OCI-M1 (cell line): ENCODE results near the gene FBLN7.
A peak's percentile ranks its signal among the peaks of the same experiment; 100 is the strongest.

Experiments
- DNase-seq: peaks from one replicate; lab custom pipeline; 2025; lab: John Stamatoyannopoulos, UW

The FBLN7 gene

DNA sequence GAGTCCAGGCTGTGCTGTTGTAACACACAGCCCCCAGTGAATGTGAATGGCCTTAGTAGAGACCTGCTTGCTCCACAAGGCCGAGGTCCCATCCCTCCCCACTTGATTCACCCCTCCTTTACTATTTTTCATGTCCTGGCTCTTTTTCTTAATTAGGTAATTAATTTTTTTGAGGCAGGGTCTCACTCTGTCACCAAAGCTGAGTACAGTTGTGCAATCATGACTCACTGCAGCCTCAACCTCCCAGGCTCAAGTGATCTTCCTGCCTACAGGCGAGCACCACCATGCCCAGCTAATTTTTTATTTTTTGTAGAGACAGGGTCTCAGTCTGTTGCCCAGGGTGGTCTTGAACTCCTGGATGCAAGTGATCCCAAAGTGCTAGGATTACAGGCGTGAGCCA lies 19.3 kb downstream of the FBLN7 start:
- no peak for DNase-seq

DNA sequence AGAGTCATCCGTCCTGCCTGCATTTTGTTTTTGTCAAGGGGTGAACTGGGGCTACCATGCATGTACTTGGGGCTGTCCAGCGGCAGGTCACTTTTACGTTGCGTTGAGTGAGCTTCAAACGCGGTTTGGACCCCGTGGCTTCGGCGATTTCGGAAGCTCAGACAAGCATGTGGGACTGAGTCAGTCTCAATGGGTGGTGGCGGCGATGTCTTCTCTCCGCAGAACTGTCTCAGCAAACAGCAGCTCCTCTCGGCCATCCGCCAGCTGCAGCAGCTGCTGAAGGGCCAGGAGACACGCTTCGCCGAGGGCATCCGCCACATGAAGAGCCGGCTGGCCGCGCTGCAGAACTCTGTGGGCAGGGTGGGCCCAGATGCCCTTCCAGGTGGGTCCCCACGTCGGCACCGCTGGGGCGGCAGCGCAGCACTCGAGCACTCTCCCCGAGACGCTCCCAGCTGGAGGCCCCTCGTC lies 21.3 kb downstream of the FBLN7 start:
- DNase-seq: no peak

DNA sequence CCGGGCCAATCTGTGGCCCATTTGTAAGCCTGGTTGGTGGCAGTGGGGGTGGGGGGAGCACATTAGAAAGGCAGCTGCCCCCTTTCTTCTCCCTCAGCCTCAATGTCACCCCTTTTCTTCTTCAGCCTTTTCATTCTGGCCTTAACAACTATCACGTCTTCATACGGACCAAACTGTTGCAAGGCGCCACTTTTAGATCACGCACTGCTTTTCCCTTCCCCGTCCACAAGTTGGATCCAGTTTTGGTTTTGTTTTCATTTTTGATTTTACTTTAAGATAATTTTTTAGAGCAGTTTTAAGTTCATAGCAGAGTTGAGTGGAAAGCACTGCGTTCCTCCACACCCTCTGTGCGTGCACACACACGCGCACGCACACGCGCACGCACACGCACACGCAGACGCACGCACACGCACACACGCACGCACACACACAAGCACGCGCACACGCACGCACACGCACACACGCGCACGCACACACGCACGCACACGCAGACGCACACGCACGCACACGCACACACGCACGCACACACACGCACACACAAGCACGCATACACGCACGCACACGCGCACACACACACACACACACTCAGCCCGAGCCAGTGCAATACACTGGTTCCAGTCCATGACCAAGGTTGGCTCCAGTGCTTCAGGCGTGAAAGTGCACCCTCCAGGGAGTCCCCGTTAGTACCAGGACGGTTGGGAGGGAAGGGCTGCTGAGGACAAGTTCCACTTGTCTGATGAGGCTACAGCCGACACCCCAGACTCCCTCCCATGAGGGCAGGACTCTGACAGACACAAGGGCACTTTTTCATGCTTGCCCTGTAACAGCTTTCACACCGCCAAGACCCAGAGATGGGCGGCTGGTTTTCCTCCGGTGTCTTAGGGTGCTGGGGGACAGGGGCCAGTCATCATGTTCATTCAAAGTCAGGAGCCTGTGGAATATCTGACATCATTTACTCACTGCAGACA lies 22.4 kb downstream of the FBLN7 start:
- DNase-seq: no peak

DNA sequence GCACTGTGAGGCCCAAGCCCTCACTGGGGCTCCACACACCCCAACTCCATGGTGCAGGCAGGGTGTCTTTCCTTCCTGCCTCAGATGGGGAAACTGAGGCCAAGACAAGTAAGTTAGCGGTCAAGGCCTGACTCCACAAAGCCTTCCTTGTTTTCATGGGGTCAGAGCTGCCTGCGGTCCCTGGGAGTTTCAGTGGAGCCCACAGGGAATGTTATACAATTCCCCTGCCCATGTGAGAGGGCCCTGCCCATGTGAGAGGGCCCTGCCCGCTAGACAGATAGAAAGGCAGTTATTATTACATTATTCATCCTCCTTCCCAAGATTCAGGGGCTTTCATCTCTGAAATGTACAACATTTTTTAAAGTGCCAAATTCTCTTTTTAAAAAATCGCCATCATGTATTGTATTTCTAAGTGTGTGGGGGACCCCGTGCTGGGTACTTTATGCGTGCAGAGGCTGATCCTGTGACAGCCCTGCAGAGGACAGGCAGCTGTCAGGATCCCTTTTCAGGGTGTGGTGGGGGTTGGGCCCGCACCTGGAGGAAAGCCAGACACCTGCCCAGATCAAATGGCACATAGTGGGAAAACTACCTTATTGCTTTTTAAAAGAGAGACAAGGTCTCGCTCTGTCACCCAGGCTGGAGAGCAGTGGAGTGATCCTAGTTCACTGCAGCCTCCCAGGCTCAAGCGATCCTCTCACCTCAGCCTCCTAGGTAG lies 23.4 kb downstream of the FBLN7 start:
- no peak for DNase-seq

DNA sequence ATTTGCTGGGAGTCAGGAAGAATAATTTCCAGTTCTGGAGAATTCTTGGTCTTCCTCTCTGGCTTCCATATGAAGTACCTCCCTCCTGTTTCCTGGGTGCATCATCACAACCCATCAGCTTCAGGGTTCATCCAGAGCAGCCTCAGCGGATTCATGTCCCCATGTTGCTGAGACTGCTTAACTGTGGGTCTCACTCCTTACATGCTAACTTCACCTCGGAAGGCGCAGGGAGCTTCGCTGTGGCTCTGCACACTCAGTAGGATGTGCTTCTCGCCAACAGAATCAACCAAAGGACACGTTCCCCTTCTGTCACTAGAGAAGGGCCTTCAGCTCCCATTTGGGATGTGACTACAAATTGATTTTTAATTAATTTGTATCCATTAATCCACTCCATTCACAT lies 24.2 kb downstream of the FBLN7 start:
- no peak for DNase-seq

DNA sequence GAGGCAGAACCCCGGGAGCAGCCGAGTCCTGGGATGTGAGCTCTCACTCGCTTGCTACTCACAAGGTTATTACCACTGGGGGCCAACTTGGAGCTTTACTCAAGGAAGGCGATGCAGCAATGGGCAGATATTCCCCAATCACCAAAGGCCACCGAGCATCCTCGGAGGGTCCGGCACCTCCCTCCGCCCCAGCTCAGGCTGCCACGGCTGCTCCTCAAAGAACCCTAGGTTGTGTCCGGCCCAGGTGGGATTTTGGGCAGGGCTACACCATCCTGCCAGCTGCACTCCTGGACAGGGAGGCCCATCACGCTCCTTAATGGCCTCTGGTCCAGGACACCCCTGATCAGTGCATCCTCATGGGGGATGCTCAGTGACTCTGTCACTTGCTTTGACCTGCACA lies 24.8 kb downstream of the FBLN7 start:
- no peak for DNase-seq

DNA sequence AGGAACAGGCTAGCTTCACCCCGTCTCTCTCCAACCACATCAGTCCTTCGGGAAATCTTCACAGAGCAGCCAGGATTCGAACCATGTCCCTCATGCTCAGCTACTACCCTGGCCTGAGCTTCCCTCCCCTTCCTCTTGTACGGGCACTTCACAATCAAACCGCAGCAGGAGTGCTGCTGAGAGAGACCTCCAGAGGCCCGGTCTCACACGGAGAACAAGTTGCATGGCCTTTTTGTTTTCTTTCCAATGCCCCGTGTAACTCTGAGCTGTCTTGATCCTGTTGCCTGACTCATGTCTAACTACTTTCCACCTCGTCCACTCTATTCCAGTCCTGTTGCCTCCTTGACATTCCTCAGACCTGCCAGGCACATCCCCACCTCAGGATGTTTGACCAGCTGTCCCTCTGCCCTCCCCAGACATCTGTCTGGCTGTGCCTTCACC lies 25.4 kb downstream of the FBLN7 start:
- no peak for DNase-seq

DNA sequence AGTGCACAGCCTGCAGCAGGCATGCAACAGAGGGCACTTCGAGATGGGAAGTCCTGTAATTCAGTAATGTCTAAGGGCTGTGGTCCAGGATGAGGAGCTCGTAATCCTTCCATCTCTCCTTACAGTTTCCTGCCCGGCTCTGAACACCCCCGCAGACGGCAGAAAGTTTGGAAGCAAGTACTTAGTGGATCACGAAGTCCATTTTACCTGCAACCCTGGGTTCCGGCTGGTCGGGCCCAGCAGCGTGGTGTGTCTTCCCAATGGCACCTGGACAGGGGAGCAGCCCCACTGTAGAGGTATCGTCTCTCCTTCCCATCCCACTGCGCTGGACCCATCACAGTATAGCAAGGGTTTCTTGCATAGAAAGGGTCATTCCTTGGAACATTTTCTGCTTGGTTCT lies 26.7 kb downstream of the FBLN7 start:
- DNase-seq: no peak

DNA sequence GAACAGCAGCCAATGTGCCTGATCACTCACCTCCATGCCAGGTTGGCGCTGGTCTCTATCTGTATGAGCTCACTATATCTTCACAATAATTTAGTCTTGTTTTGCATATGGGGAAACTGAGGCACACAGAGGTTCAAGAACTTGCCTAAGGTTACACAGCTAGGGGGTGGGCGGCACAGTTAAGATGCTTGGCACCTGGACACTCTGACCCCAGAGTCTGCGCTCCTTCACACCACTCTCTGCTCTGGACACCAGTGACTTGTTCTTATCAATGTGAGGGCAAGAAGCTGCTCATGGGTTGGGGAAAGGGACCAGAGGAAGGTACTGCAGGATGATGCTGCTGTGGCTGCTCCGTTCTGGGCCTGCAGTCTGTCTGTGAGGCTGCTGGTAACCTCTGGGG lies 27.1 kb downstream of the FBLN7 start:
- DNase-seq: no peak

DNA sequence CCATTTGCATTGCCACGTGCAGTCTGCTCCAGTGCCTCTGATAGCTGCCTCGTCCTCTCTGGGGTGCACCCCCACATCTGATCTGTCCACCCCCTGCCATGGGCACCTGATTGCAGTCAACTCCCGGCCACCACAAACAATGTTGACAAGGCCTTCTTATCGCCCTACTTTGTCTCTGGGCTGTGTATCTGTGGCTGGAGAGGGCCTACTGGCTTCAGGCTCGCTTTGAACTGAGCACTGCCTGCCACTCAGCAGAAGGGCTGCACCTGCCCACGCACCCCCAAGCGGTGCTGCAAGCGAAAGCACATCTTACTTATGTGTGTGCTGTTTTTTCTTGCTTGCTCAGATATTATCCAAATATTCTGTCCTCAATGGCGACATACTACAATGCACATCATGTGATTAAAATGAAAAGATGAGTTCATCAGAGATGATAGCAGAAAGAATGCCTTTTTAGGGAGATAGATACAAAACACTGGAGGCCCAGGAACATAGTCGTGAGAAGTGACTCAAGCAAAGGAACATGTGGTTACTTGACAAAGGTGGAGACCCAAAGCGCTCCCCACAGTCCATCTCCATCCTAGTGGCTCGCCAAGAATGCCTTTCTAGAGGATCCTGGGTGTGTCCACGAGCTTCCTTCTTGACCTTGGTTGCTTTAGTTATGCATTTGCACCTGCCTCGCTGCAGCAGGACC lies 28.8 kb downstream of the FBLN7 start:
- DNase-seq: no peak

DNA sequence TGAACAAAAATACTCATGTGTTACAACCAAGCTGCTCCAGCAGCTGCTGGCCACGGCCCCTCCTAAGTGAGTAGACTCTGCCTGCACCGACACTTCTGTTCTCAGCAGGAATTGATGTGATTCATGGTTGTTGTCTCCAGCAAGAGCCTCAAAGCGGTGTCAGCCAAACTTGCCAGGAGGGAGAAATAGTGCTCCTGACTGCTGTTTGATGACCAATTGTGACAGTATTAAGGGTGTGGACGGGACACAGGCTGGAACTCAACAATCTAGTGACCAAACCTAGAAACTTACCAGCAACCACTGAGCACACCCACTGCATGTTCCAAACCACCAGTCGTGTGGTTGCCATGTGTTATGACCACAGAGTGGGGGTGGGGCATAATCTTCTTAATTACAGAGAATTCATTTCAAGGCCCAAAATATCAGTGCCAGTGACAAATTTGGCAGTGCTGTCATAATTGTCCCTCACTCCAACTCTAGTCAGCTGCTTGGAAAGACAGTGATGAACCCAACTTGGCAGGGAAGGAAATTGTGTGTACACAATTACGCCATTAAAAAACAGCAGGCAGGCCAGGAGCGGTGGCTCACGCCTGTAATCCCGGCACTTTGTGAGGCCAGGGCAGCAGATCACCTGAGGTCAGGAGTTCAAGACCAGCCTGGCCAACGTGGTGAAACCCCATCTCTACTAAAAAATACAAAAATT lies 30.4 kb downstream of the FBLN7 start:
- peak; percentile 23 for DNase-seq

DNA sequence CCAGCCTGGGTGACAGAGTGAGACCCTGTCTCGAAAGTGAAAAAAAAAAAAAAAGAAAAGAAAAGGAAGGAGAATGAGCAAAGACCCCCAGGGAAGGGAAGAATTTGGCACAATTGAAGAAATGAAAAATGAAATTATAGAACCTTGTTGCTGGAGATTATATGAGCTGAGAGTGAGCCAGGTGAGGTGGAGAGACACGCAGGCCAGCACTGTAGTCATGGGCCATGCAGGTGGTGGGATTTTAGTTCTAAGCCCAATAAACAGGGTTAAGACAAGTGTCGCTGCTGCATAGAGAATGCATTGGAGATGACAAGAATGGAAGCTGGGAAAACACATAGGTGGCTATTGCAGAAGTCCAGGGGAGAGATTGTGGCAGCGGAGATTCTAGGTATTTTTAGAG lies 32.3 kb downstream of the FBLN7 start:
- DNase-seq: no peak

DNA sequence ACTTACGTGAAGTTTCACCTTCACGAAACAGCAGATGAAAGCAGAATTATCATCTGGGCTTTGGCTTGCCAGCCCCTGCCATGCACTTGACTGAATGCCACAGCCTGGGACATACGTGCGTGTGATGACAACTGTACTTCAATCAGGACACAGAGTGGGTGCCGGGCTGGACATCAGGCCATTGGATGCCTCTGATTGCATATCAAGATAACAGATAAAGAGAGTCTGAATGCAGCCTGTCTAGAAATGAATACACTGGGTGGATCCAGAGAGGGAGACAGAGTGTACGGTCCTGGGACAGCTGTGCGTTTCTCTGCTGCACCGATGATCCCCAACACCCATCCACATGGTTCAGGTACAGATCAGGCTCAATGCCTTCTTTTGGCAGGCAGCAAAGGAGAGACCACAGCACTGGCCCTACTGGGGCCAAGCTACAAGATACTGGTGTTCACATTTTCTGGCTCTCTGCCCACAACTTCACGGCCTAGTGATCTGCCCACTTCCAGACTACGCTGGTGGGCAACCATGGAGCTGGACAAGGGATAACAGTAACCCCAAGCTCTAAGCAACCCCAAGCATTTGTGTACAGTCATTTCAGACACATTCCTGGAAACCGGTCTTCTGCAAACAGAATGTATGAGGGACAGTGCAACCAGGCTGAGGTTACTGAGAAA lies 35.6 kb downstream of the FBLN7 start:
- DNase-seq: no peak

DNA sequence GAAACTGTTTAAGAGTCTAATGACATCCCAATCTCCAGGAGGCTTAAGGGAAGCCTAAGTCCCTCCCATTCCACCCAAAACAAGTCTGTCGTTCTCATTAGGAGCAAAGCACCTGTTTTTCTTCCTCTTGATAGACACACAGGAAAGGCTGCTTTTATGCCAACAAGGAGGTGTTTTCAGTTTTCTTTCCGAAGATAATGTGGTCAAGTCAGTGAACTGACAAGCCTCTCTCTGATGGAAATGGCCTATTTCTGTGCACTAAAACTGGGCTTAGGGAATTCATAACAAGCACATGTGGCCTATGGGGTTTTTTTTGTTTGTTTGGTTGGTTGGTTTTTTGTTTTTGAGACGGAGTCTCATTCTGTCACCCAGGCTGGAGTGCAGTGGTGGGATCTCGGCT lies 36.2 kb downstream of the FBLN7 start:
- no peak for DNase-seq

DNA sequence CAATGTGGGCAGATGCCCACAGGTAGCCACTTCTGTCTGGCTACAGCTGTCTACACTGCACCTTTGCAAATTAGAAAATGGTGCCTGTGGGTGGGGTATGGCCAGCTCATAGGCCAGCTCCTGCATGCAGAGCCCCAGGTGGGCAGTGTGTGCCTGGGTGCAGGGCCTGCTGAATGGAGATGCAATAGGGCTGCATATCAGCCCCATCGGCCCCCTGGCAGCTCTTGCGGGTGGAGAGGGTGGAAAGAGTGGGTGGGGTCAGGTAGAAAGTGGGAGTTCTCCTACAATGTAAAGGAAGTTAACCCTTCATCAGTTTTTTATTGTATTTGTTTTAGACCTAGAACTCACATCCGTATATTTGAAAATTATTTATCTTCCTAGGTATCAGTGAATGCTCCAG lies 37.1 kb downstream of the FBLN7 start:
- DNase-seq: no peak

DNA sequence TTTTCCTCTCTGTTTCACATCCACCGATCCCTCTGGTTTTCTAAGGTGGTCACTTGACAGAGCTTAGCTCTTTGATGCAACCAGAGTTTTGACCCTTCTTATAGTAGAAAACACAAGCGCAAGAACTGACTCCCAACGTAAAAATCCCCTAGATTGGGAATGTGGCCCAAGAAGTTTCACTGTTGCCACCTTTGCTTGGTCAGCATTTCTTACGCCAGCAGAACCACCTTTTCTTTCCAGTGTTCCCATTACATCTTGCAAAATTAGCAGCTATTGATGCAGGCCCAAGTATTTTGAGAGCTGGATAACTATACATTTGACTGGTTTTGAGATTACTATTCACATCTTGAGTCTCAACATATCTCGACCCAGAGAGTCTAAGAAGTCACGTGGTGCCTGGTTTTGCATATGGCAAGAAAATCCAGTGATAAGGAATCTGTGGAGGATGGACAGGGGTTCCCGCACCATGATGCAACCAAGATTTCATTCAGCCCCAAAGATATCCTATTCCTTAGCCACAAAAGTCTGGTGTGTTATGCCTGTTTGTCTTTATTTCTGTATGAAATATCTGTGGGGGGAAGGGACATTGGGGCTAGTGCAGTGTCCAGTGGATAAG lies 37.9 kb downstream of the FBLN7 start:
- DNase-seq: peak; percentile 31

DNA sequence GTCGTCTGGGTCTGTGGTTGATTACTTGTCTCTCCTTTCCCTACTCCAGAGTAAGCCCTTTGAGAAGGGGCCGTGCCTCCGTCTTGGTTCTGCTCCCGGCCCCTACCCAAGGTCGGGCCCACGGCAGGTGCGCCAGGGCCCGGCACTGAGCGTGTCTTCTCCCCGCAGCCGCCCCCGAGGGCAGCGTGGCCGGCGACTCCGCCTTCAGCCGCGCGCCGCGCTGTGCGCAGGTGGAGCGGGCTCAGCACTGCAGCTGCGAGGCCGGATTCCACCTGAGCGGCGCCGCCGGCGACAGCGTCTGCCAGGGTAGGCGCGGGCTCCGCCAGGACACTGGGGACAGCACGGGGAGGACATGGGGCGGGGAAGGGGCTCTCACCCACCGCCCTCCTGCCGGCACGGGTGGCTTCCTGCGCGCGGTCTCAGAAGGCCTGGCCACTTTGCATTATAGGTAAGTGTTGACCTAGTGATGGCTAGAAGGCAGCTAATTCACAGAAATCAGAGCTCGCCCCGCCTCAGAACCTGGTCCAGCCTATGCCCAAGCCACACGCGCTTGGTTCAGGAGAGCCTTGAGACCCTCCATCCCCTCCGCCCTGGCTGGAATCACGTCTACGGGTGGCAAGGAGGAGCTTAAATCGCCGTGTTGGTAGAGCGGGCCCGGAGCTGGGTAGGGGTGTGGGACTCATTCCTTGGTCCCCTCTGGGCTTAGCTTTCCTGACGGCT lies 43.5 kb downstream of the FBLN7 start:
- DNase-seq: no peak

DNA sequence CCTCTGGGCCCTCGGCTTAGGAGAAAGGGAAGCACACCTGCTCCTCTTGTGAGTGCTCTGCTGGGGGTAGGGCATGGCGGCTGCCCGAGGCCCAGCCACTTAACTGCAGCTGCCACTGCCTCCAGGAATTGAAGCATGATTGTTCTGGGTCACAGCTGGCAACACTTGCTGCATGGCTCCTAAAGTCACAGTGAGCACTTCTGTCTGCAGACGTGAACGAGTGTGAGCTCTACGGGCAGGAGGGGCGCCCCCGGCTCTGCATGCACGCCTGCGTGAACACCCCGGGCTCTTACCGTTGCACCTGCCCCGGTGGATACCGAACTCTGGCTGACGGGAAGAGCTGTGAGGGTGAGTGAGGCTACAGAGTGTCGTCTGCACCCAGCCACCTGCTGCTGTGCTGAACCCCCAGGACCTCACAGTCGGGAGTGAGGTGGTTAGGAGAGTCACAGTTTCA lies 44.4 kb downstream of the FBLN7 start:
- DNase-seq: no peak

DNA sequence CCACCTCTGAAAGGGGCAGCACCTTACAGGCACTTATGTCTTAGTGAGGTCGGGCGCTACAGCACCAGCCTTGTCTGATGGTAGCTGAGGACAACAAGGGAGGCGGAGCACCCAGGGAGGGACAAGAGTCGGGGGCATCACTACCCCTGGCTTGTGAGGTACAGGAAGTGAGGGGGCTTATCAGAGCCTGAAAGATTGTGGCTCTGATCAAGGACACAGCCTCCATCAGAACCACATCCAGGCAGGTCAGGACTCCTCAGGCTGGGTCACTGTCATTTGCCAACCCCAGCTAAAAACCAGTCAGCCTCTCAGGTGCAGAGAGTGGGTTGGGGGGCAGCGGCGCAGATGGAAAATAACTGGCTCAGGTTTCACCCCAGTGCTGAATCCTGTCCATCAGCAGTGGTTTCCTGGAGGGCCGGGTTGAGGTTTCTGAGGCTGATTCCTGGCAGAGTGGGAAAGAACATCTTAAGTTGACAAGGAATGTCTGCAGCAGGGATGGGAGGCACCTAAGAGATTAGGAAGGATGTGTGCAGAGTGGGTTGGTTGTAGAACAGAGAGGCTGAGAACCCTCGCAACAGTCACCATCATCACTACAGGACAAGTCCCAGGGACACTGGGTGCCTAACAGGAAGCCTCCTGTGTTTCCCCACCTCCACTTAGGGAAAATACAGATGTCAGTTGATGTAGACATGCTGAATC lies 45.3 kb downstream of the FBLN7 start:
- DNase-seq: no peak

DNA sequence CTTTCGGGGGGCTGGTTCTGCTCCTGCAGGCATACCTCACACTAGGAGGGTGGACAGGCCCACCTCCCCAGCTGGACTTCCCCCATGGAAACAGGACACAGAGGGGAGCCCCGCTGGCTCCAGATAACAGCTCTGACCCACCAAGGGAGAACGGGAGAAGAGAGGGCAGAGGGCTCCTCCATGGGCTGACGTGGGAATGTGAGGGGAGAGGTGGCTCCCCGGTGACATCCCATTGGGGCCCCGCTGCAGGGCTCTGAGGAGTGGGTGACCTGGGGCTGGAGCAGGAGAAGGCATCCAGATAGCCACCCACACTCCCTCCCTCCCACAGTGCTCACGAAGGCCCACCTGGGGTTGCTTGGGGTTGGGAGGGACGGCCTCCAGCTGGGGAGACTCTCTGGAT lies 45.9 kb downstream of the FBLN7 start:
- DNase-seq: no peak
